Activated CD4-positive, alpha-beta memory T cell treated with anti-CD3 and anti-CD28 coated beads, Interleukin-2, amount 10 ng/mL, durations not matched to agents 7 days and 5 days (primary cell): Measurements from ENCODE around the gene OR51V1. TPM values are rescaled to one million over a fixed set of nuclear protein-coding genes. Genes with fewer than 3 reads are reported as not detected.

Source experiments
- total RNA-seq, 2 experiments: library from RNA; stranded (reverse); gene quantifications; one replicate each; pipeline ENCODE4 v1.2.3, GENCODE V29; 2021

Gene OR51V1
- total RNA-seq, 2 experiments from 2014 or later = not detected

Other genes with a start within 250 kb of the OR51V1 start
- gene OR51A2, start 245.0 kb downstream of the OR51V1 start, total RNA-seq = not detected
- not detected for gene OR51L1, start 205.8 kb downstream of the OR51V1 start, total RNA-seq
- gene OR52J3, start 154.2 kb downstream of the OR51V1 start, total RNA-seq = not detected
- not detected for gene OR52E2, start 141.1 kb downstream of the OR51V1 start, total RNA-seq
- not detected for gene OR52E1, start 131.1 kb downstream of the OR51V1 start, total RNA-seq
- not detected for gene OR52A5, start 62.3 kb downstream of the OR51V1 start, total RNA-seq
- not detected for gene OR52A1, start 45.9 kb downstream of the OR51V1 start, total RNA-seq
- gene HBB, start 26.4 kb upstream of the OR51V1 start, total RNA-seq = not detected
- not detected for gene HBD, start 33.8 kb upstream of the OR51V1 start, total RNA-seq
- gene HBG1, start 49.2 kb upstream of the OR51V1 start, total RNA-seq = not detected
- not detected for gene HBG2, start 54.1 kb upstream of the OR51V1 start, total RNA-seq
- gene HBE1, start 69.3 kb upstream of the OR51V1 start, total RNA-seq = not detected
- gene OR51B4, start 101.3 kb upstream of the OR51V1 start, total RNA-seq = not detected
- gene OR51B2, start 123.6 kb upstream of the OR51V1 start, total RNA-seq = not detected
- not detected for gene OR51B5, start 142.8 kb upstream of the OR51V1 start, total RNA-seq
- gene OR51B6, start 150.8 kb upstream of the OR51V1 start, total RNA-seq = not detected
- gene OR51M1, start 183.1 kb upstream of the OR51V1 start, total RNA-seq = not detected
- gene OR51Q1, start 221.4 kb upstream of the OR51V1 start, total RNA-seq = not detected
- not detected for gene OR51I1, start 240.8 kb upstream of the OR51V1 start, total RNA-seq
- gene OR51I2, start 248.6 kb upstream of the OR51V1 start, total RNA-seq = not detected